Hematopoietic multipotent progenitor cell treated with erythropoietin and hydrocortisone succinate and interleukin-3 and kit ligand, for 15 days (in vitro differentiated cells): ENCODE results near the gene AP2B1.
"Not testable (repeated sequence)": the region's sequence is repeated elsewhere in the genome, so short reads cannot be mapped to it uniquely, and the experiment has no call there.

Experiments
- DNase-seq: peaks from one replicate; pipeline ENCODE4 v3.0.0-alpha.2; 2015; ENCODE audit warnings: low spot score

The AP2B1 gene

GRCh38 chr17:35748979-35749378 is 161.9 kb downstream of the AP2B1 start:
- no peak for DNase-seq

- DNase-seq, result peak; percentile 14
Observed at GRCh38 chr17:35749560-35750412, 162.7 kb downstream of the AP2B1 start.

GRCh38 chr17:35750526-35751395 is 163.6 kb downstream of the AP2B1 start:
- no peak for DNase-seq

GRCh38 chr17:35751541-35751940 is 164.4 kb downstream of the AP2B1 start:
- not testable (repeated sequence) for DNase-seq

- DNase-seq, result no peak
Observed at GRCh38 chr17:35752471-35752870, 165.3 kb downstream of the AP2B1 start.

- no peak for DNase-seq
Observed at GRCh38 chr17:35752945-35753764, 166.0 kb downstream of the AP2B1 start, which contains the start of gene GAS2L2. GAS2L2 (minus strand) TSS chr17:35753239; CDS start chr17:35752850, 389 bp downstream.

GRCh38 chr17:35757243-35757642 is 170.1 kb downstream of the AP2B1 start:
- no peak for DNase-seq

- no peak for DNase-seq
Observed at GRCh38 chr17:35760587-35760986, 173.5 kb downstream of the AP2B1 start, which contains the start of gene C17orf50. C17orf50 (plus strand) TSS chr17:35760887; CDS start chr17:35760942, 55 bp downstream.

GRCh38 chr17:35761601-35762000 is 174.5 kb downstream of the AP2B1 start:
- DNase-seq, result no peak

GRCh38 chr17:35763767-35764122 is 176.6 kb downstream of the AP2B1 start:
- DNase-seq, result no peak

- peak; percentile 86 for DNase-seq
Observed at GRCh38 chr17:35764123-35764991, 177.2 kb downstream of the AP2B1 start.

GRCh38 chr17:35765086-35765710 is 178.1 kb downstream of the AP2B1 start:
- DNase-seq, result no peak

- DNase-seq, result no peak
Observed at GRCh38 chr17:35765756-35766488, 178.8 kb downstream of the AP2B1 start.

- DNase-seq, result no peak
Observed at GRCh38 chr17:35766489-35766877, 179.4 kb downstream of the AP2B1 start.

GRCh38 chr17:35766903-35767510 is 179.9 kb downstream of the AP2B1 start:
- DNase-seq, result peak; percentile 12

GRCh38 chr17:35768797-35769196 is 181.7 kb downstream of the AP2B1 start:
- DNase-seq, result no peak

- no peak for DNase-seq
Observed at GRCh38 chr17:35769895-35770486, 182.9 kb downstream of the AP2B1 start.

- no peak for DNase-seq
Observed at GRCh38 chr17:35773129-35773528, 186.0 kb downstream of the AP2B1 start.
